Loucy (cell line): Measurements from ENCODE around the gene APH1B.

ENCODE experiments used
- EZH2phosphoT487 ChIP-seq: fragments of 200-600 bp; IDR thresholded peaks from 2 replicates; pipeline ENCODE4 v1.6.1; 2018; ENCODE audit warnings: antibody characterized with exemption, mild to moderate bottlenecking, moderate library complexity, borderline replicate concordance
- TF ChIP-seq, protein P1 (sequence below): fragments of 200-600 bp; sonication (generic); conservative IDR thresholded peaks from 2 replicates; pipeline ENCODE4 v1.5.1; 2014; ENCODE audit warnings: mild to moderate bottlenecking, antibody characterized with exemption, low read length

DNA sequence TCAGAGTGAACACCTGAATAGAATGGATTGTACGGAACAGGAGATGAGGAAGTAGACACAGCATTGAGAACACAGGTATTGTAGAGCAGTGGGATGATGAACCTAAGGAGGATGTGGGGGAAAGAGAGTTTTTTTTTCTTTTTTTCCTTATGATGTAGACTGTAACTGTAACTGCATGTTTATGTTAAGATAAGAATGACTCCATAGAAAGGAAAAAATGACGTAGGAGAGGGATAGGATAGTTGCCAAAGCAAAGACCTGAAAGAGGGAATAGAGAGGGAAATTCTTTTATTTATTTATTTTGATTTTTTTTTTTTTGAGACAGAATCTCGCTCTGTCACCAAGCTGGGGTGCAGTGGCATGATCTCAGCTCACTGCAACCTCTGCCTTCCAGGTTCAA, 33.2 kb downstream of the APH1B start:
- TF ChIP-seq, protein P1, sequence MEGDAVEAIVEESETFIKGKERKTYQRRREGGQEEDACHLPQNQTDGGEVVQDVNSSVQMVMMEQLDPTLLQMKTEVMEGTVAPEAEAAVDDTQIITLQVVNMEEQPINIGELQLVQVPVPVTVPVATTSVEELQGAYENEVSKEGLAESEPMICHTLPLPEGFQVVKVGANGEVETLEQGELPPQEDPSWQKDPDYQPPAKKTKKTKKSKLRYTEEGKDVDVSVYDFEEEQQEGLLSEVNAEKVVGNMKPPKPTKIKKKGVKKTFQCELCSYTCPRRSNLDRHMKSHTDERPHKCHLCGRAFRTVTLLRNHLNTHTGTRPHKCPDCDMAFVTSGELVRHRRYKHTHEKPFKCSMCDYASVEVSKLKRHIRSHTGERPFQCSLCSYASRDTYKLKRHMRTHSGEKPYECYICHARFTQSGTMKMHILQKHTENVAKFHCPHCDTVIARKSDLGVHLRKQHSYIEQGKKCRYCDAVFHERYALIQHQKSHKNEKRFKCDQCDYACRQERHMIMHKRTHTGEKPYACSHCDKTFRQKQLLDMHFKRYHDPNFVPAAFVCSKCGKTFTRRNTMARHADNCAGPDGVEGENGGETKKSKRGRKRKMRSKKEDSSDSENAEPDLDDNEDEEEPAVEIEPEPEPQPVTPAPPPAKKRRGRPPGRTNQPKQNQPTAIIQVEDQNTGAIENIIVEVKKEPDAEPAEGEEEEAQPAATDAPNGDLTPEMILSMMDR, result no peak
- no peak for TF ChIP-seq EZH2phosphoT487
